GOT3 (cell line): ENCODE data around the gene KMT2C.
"Not testable (repeated sequence)": the region's sequence is repeated elsewhere in the genome, so short reads cannot be mapped to it uniquely, and the experiment has no call there.

Experiments
- DNase-seq: peaks from one replicate; lab custom pipeline; 2025; ENCODE audit warnings: mixed read lengths; lab: John Stamatoyannopoulos, UW

The KMT2C gene

GRCh38 chr7:152307902-152308301, 127.9 kb downstream of the KMT2C start:
- no peak for DNase-seq

- DNase-seq, result not testable (repeated sequence)
Measured at GRCh38 chr7:152299542-152300143, 136.2 kb downstream of the KMT2C start.

GRCh38 chr7:152292897-152293296, 142.9 kb downstream of the KMT2C start:
- DNase-seq, result no peak

- DNase-seq, result not testable (repeated sequence)
Measured at GRCh38 chr7:152286972-152287371, 148.8 kb downstream of the KMT2C start.

GRCh38 chr7:152286219-152286618, 149.6 kb downstream of the KMT2C start:
- DNase-seq, result not testable (repeated sequence)

GRCh38 chr7:152284998-152285397, 150.8 kb downstream of the KMT2C start:
- not testable (repeated sequence) for DNase-seq

GRCh38 chr7:152277687-152278086, 158.1 kb downstream of the KMT2C start:
- DNase-seq, result not testable (repeated sequence)

- not testable (repeated sequence) for DNase-seq
Measured at GRCh38 chr7:152270427-152270826, 165.4 kb downstream of the KMT2C start.

GRCh38 chr7:152266859-152267258, 168.9 kb downstream of the KMT2C start:
- DNase-seq, result not testable (repeated sequence)

- not testable (repeated sequence) for DNase-seq
Measured at GRCh38 chr7:152264915-152265314, 170.9 kb downstream of the KMT2C start.

- DNase-seq, result not testable (repeated sequence)
Measured at GRCh38 chr7:152262146-152262545, 173.7 kb downstream of the KMT2C start.

- not testable (repeated sequence) for DNase-seq
Measured at GRCh38 chr7:152259645-152260044, 176.2 kb downstream of the KMT2C start.

- not testable (repeated sequence) for DNase-seq
Measured at GRCh38 chr7:152247851-152248250, 188.0 kb downstream of the KMT2C start.

- not testable (repeated sequence) for DNase-seq
Measured at GRCh38 chr7:152245417-152245816, 190.4 kb downstream of the KMT2C start.

GRCh38 chr7:152243464-152243863, 192.3 kb downstream of the KMT2C start:
- not testable (repeated sequence) for DNase-seq

- not testable (repeated sequence) for DNase-seq
Measured at GRCh38 chr7:152241301-152241700, 194.5 kb downstream of the KMT2C start.

- not testable (repeated sequence) for DNase-seq
Measured at GRCh38 chr7:152236306-152236705, 199.5 kb downstream of the KMT2C start.

- DNase-seq, result not testable (repeated sequence)
Measured at GRCh38 chr7:152234421-152234820, 201.4 kb downstream of the KMT2C start.

- no peak for DNase-seq
Measured at GRCh38 chr7:152231089-152231488, 204.7 kb downstream of the KMT2C start.

- not testable (repeated sequence) for DNase-seq
Measured at GRCh38 chr7:152219556-152219955, 216.2 kb downstream of the KMT2C start.

GRCh38 chr7:152208766-152209165, 227.0 kb downstream of the KMT2C start:
- DNase-seq, result not testable (repeated sequence)

- DNase-seq, result not testable (repeated sequence)
Measured at GRCh38 chr7:152204417-152204816, 231.4 kb downstream of the KMT2C start.

- DNase-seq, result no peak
Measured at GRCh38 chr7:152203095-152203494, 232.7 kb downstream of the KMT2C start.

- DNase-seq, result no peak
Measured at GRCh38 chr7:152202056-152202455, 233.7 kb downstream of the KMT2C start.
